Muscle of arm (tissue), 12 donors: ENCODE results near the gene HS1BP3. TPM values are rescaled to one million over a fixed set of nuclear protein-coding genes. Genes with fewer than 3 reads are reported as not detected.

ENCODE experiments used
- DNase-seq: peaks from one replicate; pipeline ENCODE4 v3.0.0-alpha.2; 2013
- polyA plus RNA-seq, 12 donors: library from polyadenylated mRNA; unstranded; fragments of 120-200 nt; gene quantifications; one replicate each; pipeline ENCODE4 v1.2.1, GENCODE V29; 2013; ENCODE audit not compliant: insufficient read length in 12 of 12

The HS1BP3 gene
- polyA plus RNA-seq, 12 donors = 6.0 to 20.7 (median 8.5) TPM; not detected in 1

DNA sequence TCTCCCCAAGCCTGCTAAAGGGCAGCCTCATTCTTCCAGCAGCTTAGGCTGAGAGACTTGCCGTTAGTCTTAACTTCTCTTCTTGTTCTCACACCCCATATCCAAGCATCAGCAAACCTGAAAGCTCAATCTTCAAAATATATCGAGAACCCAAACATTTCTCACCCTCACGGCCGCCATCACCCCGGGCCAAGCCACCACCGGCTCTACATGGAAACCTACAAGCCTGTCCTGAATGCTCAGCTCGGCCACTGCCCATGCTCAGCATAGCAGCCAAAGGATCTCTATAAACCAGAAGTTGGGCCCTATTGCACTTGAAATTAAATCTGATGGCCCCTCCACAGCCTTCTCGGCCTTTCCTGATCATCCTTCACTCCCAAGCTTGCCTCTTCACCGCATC is 2.1 kb downstream of the HS1BP3 start:
- DNase-seq = no peak

DNA sequence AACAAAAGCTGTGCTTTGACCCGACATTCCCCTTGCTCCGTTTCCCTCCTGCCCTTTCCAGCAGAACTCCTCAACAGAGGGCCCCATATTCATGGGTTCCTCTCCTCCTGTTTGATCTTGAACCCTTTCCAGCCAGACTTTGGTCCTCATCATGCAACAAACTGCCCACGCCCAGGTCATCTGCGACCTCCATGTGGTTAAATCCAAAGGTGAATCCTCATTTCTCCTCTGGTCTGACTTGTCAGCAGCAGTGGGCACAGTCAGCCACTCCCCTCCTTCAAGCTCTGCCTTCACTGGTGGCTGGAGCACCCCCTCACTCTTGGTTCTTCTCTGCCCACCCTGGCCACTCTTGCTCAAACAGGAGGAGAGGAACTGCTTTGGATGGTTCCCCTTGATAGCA is 2.7 kb downstream of the HS1BP3 start:
- DNase-seq = no peak

DNA sequence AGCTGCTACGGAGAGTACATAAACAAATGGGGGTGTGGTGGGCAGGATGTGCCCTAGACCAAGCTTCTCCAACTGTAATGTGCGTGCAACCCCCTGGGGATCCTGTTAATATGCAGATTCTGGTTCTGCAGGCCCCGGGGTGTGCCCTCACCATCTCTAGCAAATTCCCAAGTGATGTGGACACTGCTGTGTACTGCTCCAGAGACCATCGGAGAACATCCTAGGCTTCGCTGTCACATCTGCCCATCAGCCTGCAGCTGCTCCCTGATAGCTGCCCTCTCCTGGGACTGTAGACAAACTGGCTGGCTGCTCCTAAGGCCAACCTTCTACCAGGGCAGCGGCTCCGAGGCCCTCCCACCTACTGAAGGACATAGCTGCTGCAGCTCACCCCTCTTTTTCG is 3.2 kb downstream of the HS1BP3 start:
- no peak for DNase-seq

DNA sequence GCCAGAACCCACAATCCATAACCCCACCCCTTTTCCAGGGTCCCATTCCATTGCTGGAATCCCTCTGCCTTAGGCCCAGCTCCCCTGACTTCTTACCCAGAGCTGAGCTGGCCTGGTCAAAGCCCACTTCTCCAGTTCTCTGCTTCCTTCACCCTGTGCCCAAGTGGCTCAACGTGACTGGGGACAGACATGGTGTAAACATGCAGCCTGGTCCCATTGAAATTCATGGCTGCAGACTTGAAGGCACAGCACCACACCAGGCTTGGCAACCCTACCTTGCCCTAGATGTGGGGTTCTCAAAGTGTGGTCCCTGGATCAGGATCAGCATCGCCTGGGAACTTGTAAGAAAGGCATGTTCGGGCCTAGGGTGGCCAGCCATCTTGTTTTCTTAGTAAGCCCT is 3.7 kb downstream of the HS1BP3 start:
- DNase-seq = no peak

DNA sequence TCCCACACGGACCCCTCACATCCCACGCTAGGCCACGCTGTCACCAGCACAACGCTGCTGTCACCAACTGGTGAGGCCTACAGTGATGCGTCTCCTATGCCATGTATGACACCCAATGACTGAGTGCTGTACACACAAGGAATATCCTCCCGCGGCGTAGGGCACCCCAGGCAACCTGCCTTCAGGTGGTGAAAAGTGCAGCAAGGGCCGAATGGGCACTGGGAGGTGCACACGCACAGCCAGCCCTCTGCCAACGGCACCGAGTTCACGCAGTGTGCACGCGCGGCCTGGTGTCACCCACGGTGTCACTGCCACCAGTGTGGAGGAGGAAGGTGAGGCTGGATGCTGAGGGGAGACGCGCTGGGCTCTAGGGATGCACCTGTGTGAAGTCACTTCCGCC is 4.5 kb downstream of the HS1BP3 start:
- DNase-seq = no peak

DNA sequence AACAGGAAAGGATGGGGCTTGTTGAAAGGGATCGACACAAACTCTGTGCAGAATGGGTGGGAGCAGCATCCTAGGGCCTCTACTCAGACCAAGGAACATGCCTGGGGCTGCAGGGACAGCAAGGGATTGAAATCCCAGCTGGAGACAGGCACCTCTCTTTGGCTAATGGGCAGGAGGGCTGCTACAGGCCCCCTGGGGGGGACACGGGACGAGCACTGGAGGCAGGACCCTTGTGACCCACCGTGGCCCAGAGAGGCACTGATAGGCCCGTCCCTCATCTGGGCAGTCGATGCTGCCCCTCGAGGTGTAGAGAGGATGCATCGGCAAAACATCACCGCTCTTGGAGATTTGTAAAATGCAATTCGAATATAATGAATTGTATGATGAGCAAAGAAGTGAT is 5.1 kb downstream of the HS1BP3 start:
- no peak for DNase-seq

DNA sequence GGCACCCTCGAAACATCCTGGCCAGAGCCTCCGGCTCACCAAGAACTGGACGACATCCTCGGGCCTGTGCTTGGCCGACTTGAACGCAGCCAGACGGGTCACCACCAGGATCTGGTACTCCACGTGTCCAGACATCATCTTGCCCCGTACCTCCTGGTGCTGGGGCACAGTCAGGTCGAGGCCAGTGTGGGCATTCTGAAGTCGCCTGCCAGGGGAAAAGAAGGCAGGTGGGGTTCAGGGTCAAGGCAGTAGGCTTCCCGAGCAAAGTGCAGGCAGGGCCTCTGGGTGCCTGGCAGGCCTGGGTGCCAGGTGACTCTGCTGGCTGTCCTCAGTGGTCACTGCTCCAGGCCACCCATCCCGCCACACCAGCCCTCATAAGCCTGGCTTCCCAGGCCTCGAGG is 5.6 kb downstream of the HS1BP3 start:
- DNase-seq = no peak

DNA sequence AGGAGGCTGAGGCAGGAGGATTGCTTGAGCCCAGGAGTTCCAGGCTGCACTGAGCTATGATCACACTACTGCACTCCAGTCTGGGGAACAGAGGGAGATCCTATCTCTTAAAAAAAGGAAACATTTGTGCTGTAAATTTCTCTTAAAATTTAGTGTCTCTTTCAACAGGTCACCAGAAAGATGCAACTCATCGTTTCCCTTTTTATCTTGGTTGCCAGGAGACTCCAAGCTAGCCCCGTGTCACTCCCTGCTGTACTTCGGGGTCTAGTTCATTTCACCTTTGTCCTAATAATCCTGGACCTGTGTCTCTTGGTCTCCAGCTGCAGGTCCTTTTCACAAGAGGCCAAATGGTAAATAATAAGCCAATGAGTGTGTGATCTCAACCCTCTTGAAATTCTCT is 7.1 kb downstream of the HS1BP3 start:
- no peak for DNase-seq

DNA sequence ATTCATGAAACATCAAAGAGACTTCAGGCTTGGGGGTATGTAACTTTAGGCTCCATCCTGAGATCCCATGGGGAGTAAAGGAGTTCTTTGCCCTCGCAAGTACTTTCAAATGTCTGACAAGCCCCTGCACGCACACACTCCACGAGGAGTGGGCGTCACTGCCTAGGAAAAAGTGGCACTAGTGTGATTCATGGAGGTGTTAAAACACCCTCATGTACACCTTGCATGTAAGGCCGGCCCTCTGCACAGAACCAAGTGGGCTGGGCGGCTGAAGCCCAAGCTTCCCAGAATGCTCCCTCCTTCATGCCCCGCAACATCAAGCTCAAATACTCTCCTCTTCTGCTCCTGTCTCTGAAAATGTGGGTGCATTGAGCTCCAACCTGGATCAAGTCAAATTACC is 7.8 kb downstream of the HS1BP3 start:
- no peak for DNase-seq

DNA sequence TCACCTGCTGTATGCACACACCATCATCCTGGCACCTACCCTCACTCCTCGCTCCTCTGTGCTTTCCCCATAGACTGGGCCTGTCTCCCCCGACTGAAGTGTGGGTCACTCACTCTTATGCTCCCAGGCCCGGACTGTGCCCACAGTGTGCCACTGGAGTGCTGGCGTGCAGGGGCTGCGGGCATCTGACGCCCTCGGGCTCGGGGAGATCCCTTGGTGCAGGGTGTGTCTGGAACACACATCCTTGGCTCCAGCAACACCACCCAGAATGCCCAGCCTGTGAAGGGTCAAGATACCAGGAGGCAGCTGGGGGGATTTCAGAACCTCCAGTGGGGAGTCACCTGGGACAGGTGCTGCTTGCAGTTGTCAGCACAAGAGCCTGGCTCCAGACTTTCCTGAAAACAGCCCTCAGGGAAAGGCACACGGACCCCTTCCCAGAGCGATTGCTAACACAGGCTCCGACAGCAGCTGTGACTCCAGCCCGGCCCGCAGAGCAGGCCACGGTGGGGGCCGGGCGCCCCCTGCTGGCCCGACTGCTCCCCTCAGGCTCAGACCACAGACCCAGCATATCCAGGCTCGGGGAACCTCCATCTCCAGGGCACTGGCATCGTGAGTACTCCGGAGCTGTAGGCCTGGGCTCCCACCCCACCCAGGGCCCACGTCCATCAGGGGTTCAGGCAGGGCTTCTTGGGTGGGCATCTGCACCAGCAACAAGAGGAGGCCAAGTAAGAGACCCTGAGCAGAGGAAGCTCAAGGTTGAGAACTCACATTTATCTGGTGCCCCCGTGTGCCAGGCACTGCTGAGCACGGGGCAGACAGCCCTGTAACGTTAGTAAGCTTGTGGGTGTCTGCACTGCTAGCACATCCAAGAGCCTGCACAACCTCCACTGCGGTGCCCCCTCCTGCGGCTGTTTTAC is 8.6 kb downstream of the HS1BP3 start:
- peak; percentile 78 for DNase-seq

DNA sequence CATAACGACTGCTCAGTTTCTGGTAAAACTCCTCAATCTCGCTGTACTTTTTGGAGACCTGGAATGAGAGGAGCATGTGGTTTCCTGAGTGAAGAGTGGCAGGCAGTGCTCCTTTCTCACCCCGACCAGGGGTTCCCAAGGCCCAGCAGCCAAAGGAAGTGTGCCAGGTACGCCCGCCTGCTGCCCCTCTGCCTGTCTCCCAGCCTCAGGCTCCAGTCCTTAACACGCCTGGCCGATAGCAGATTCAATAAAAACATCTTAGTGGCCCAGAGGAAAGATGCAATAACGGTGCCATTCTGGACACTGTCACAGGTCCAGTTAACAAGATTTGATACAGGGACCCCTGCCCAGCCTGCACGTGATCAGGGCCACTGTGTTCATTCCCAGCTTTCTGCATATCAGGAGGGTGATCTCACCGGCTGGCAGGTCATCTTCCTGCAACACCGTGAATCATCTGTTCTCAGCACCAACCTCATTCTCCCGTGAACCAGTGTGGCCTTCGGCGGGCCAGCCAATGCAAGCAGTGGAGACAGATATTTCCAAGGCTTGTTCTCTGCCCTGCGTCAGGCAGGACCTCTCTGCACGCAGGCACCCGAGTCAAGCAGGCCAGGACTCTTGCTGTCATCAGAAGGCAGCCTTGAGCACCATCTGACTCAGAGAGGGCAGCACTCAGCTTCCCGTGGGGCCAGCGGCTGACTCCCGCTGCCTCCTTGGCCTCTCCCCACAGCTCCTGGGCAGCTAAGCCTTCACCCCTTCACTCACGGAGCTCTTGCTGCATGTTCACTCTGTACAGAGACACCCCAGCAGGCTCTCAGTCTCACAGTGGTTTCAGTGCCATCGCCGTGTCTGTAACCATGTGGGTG is 9.5 kb downstream of the HS1BP3 start:
- DNase-seq = no peak

DNA sequence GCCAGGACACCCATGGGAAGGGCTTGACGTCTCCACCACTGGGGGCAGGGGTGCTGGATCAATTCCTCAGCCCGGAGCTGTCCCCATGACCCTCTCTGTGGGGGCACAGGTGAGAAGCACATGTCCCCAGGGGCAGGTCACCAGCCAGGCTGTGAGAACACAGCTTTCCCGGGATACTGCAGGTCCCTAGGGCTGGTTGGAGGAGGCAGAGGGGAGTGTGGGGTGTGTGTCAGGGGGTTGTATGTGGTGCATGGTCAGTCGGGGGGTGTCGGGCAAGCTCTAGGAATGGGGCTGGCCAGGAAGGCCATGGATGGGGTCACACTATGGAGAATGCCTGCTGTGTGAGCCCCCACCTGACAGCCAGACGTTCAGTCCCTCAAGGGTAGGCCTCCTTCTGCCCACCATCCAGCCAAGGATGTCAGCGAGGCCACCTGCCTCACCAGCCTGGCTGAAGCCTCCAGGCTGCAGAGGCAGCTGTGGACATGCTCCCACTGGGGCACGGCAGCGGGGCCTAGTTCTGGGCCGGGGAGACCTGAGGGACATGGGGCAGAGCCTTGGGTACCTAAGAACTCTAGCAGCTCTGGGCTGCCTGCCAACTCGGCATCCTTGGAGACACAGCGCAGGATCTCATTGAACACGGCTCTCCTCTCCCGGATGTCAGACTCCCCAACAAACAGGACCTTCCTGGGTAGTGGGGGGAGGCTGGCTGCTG is 10.3 kb downstream of the HS1BP3 start:
- no peak for DNase-seq

DNA sequence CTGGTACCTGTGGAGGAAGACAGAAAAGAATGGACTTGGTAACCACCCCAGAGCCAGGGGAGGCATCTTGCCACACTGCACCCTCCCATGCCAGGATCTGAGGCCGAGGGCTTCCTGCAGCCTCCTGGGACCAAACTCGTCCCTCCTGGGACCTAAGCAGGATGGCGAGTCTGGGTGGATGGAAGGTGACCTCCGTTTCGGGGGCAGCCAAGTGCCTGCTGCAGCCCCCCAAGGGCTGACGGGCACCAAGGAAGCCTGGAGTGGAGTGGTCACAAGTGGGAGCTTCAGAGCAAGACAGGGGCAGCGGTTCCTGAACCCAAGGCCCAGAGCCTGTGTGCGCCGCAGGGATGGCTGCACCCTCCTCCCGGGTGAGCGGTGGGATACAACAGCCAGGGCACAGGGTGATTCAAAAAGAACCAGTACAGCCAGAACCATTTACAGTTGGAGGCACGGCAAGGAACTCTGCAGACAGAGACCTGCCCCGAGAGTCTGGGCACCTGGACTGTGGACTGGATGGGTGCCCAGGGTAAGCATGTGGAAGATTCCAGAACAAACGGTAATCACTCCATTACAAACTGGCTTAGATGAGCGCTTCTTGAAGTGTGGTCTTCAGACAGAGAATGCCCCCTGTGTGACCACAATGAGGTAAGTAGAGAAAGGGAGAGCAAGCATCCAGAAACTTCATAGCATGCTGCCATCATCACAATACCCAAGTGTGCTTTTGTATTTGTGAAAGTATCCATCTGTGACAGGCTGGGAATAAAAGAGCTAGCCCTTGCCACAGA is 12.1 kb downstream of the HS1BP3 start:
- no peak for DNase-seq

DNA sequence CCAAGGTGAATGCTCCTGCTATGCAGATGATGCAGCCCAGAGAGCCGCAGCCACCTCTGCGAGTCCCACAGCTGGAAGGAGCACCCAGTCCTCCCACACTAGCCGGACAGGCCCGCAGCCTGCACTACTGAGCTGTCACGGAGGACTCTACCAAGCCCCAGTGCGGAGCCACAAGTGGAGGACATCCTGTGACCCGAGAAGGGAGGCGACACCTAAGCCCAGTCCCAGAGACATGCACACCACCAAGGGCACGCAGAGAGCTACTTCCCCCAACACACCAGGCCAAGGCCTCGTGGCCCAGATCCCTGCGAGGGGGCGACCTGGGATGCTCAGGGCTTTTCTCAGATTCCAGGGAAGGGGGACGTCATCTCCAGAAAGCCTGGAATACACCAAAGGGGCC is 12.9 kb downstream of the HS1BP3 start:
- DNase-seq = no peak

DNA sequence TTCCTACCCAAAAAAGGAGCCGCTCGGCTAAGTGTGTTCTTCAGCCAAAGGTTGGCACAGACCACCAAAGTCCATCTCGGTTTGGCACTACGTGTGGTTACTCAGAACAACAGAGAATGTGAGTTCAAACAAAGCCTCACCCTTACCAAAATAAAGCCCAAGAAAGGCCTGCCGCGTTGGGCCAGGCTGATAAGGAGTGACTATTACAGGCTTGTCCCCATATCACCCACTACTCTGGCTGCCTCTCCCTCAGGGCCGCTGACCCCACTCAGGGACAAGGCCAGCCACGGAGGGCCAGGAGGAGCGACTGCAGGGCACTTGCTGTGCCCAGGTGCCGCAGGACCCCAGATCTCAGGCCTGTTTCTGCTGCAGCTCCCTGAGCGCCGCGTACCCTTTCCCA is 13.8 kb downstream of the HS1BP3 start:
- no peak for DNase-seq

DNA sequence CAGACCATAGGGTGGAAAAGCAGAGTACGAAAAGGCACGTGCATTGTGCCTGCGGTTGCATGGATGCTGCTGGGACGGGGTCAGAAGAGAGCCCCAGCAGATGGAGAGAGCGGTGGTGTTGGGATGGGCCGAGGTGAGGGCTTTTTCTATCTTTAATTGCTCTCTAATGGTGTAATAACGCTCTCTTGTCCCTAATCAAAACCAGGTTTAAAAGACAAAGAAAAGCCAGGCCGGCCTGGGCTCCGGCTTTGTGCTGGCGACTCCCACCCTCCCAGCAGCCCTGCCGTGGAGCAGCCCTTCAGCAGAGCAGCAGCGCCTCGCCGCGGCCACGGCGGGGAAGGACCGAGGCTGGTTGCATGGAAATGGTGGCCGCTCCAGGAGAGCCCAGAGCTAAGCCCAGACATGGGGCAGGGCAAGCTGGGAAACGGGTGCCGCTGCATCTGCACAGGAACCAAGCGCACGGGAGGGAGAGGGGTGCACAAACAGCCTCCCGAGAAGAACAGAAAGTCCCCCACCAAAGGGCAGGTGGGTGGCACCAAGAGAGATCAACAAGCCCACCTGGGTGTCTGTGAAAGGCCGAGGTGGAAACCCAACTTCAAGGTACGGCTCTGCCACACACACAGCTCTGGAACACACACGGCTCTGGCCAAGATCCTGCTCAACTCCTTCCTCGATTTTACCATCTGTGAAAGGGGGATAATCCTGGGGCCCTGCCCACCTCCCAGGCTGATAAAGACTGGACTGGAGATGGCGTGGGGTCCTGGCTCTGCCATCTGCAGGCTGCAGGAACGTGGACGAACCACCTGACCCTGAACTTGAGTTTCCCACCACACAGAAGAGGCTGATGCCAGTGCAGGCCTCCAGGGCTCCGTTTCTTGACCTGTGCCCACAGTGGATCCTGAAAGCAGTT is 15.0 kb downstream of the HS1BP3 start:
- DNase-seq = peak; percentile 89

DNA sequence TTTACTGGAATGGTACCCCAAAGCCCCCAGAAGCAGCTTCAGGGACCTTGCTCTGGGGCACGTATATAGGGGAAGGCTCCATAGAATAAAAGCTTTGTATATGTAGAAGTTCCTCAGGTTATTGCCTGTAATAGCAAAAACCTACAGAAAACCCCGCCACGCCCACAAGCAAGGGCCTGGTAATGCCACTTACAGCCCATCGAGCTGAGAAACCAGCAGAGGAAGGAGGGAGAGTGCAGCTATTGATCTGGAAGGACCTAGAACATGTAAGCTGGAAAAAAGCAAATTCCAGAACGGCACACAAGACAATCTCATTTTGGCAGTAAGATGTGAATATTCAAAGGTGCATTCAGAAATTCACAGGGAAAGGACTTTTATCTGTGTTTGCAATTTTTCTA is 15.8 kb downstream of the HS1BP3 start:
- DNase-seq = no peak

DNA sequence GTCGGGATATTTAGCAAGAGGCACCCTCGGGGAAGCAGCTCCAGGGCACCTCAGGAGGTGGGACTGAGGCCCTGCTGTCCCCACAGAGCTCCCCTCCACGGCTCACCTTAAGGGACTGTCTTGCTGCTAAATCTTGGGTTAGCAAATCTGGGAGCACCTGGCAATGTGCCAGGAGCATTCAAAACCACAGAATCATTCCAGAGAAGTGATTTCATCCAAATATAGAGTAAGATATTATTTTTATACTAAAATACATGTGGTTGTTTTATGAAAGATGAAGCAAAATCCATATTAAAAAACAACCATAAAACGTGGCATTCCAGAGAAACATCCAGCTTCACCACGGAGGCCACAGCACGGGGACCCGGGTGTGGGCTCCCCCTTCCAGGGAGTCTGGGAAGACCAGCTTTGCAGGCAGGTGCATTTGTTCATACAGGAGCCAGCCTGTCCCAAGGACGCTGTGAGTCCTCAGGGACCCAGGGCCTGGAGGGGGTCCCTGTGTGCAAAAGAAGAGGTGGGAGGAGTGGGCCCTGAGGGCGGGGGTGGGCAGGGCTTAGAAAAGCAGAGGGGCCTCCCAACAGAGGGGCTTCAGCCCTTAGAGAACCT is 16.3 kb downstream of the HS1BP3 start:
- no peak for DNase-seq

DNA sequence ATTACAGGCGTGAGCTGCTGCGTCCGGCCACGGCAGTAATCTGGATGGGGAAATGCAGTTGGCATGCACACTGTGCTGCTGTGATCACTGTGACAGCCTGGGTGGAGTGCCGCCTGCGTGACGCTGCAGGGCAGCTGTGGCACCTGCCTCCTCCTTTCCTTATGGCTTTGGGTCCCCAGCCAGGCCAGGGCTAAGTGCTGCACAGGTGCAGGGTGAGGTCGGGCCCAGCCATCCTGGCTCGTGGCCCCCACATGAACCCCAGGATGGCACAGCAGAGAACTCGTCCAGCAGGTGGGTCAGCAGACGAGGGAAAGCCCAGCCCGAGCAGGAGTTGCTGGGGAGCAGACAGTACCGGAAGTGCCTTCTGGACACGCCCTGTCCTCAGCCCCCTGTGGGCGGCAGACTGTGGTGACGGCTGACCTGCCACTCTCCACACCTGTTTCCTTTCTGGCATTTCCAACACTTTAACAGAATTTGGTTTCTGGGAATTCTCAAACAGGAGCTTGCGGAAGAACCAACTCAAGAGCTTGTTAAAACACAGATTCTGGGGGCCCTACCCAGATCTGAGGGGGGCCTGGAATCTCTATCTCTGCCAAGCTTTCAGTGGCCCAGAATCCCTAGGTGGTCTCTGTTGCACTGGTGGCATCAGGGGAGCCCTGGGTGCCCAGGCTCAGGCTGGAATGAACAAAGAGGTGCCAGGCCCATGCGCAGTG is 16.9 kb downstream of the HS1BP3 start:
- no peak for DNase-seq
